HG03432 (cell line): ENCODE results near the gene TRPM2.

Experiments used
- ATAC-seq: cut with Tn5 transposase; IDR thresholded peaks from one replicate; pipeline ENCODE4 v1.9.1; 2021; ENCODE audit warnings: mild to moderate bottlenecking, moderate library complexity; ENCODE audit not compliant: unreplicated experiment

The TRPM2 gene

DNA sequence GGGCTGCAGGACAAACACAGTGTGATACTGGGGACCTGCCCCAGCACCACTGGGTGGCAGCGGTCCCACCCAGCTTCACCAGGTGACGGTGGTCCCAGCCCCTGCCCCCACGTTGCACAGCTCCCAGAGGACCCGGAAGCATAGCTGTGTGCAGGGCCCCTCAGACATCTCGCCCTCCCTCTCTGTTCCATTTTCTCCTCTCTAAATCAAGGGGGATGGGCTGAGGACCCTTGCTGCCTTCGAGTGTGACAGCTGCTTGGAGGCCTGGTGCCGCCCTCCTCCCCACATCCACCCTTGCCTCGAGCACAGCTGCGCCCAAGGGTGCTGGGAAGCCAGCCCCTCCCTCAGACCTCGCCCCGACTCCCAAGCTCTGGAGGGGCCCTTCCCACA lies 85.8 kb downstream of the TRPM2 start:
- no peak for ATAC-seq

DNA sequence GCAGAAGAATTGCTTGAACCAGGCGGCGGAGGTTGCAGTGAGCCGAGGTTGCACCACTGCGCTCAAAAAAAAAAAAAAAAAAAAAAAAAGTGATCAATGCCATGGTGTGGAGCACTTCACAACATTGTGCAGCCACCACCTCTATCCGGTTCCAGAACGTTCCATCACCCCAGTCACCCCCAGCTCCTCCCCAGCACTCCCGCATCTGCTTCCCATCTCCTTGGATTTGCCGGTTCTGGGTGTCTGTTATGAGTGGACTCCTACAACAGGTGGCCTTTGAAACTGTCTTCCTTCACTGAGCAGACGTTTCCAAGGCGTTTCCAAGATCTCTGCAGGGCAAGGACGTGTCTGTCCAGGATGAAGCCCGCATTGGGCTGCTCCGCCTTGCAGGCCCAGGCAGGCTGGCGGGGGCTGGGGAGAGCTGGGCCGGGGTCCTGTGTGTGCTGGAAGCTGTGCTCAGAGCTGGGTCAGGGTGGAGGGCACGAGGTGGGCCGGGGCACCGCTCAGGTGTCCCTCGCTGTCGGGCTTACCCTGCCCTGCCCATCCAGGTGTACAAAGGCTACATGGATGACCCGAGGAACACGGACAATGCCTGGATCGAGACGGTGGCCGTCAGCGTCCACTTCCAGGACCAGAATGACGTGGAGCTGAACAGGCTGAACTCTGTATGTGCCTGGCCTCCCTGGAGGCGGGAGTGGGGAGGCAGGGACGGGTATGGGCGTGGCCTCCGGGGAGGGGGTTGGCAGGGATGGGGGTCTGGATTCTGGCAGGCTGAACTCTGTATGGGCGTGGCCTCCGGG lies 87.0 kb downstream of the TRPM2 start:
- ATAC-seq, result no peak

- no peak for ATAC-seq
Measured at GRCh38 chr21:44441041-44441400, 87.6 kb downstream of the TRPM2 start.

DNA sequence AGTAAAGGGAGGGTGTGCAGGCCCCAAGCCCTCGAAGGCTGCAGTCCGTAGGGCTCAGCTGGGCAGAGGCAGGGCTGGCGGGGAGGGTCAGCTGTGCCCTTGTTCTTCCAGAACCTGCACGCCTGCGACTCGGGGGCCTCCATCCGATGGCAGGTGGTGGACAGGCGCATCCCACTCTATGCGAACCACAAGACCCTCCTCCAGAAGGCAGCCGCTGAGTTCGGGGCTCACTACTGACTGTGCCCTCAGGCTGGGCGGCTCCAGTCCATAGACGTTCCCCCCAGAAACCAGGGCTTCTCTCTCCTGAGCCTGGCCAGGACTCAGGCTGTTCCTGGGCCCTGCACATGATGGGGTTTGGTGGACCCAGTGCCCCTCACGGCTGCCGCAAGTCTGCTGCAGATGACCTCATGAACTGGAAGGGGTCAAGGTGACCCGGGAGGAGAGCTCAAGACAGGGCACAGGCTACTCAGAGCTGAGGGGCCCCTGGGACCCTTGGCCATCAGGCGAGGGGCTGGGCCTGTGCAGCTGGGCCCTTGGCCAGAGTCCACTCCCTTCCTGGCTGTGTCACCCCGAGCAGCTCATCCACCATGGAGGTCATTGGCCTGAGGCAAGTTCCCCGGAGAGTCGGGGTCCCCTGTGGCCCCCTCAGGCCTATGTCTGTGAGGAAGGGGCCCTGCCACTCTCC lies 88.3 kb downstream of the TRPM2 start:
- no peak for ATAC-seq

GRCh38 chr21:44442266-44443125 lies 89.1 kb downstream of the TRPM2 start:
- ATAC-seq, result no peak

GRCh38 chr21:44443291-44443890 lies 90.0 kb downstream of the TRPM2 start:
- no peak for ATAC-seq

GRCh38 chr21:44443891-44444285 lies 90.5 kb downstream of the TRPM2 start:
- ATAC-seq, result no peak

GRCh38 chr21:44444286-44444931 lies 91.0 kb downstream of the TRPM2 start:
- ATAC-seq, result no peak

- no peak for ATAC-seq
Measured at GRCh38 chr21:44445145-44445812, 91.9 kb downstream of the TRPM2 start.

DNA sequence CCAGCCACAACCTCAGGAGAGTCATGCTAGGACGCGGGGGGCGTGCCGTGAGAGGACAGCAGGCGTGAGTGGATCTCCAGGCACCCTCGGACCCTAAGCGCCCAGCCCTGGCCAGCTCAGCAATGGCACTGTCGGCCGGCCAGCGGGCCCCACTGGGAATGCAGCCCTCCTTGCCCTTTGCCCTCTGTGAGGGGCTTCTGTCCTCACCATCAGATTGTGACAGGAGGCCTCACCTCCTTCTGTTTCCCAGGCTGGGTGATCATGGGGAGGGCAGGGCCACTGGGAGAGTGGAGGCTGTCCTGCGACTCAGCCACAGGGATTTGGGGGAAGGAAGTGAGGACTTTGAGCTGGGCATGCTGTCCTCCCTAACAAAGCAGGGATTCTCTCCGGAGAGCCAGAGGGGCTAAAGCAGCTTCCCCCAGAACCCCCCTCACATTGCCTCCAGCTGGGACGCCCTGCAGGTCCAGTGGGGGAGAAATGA lies 95.3 kb downstream of the TRPM2 start:
- ATAC-seq, result no peak

DNA sequence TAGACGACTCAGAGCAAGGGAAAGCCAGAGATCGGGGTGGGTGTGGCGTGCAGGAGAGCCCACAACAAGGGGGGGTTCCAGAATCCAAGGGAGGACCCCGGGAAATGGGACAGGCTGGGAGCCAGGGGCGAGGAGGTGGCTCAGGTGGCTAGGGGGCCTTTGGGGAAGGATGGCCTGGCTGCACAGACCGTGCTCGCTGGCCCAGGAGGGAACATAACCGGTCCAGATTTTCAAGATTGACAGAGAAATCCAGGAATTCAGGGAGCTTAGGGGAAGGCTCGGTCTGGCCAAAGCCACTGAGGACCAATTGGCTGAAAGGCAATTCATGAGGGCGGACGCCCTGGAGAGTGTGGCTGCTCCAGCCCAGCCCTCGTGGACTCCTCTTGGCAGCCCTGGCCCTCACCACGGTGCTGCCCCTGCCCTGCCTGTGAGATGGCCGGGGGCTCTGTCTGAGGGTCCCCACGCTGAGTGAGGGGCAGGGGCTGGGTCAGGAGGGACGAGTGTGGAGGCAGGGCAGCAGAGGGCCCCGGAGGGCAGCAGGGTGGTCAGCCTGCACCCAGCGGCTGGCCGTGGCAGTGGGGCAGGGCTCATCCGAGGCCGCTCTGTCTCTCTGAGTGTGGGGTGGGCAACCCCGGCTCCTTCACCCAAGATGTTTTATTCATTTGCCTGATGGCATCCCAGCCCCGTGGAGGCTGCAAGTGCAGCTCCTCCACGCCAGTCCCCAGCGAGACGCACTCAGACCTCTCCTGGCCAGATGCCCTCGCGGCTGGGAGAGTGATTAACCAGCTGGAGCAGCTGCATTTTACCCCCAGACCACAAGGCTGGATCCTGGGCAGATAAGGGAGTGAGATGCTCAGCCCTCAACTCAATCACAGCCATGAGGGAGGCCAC lies 96.3 kb downstream of the TRPM2 start:
- no peak for ATAC-seq

- ATAC-seq, result no peak
Measured at GRCh38 chr21:44450402-44450801, 97.0 kb downstream of the TRPM2 start.

DNA sequence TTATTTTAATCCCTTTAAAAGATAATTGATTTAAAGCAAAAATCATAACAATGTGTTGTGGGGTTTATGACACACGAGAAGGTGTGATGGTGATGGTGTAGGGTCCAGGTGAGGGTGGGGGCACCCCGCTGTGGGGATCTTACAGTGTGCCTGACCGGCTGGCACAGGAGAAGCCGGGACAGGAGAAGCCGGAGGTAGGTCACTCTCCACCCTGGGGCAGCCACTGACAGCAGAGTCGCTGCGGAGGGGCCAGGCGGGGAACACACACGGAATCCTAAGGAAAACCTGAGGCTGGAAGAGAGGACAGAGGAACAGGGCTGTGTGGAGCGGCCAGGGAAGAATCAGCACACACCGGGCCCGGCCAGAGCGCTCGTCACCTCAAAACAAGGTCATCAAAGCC lies 97.6 kb downstream of the TRPM2 start:
- no peak for ATAC-seq

DNA sequence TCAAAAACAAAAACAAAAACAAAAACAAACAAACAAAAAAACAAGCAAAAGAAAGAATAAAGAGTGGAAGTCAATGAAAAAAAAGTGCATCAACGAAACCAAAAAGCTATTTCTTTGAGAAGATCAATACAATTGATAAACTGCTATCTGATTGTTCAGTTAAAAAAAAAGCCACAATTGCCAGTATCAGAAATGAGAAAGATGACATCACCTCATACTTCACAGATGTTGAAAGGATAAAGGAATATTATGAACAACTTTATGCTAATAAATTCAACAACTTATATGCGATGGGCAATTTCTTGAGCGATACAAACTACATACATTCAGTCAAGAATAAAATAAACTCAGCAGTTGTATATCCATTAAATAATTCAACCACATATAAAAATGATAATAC lies 99.7 kb downstream of the TRPM2 start:
- no peak for ATAC-seq

GRCh38 chr21:44454058-44454457 lies 100.6 kb downstream of the TRPM2 start:
- no peak for ATAC-seq

GRCh38 chr21:44454747-44455523 lies 101.5 kb downstream of the TRPM2 start, which contains the start of gene LRRC3:
TSS of gene LRRC3 (plus strand) at chr21:44455510. CDS start at chr21:44456645, 1,135 bp downstream.
- no peak for ATAC-seq

- ATAC-seq, result no peak
Measured at GRCh38 chr21:44455524-44456213, 102.2 kb downstream of the TRPM2 start.
